Adipose tissue (tissue), 3 donors: ENCODE results near the gene CLC. TPM values are rescaled to one million over a fixed set of nuclear protein-coding genes. Genes with fewer than 3 reads are reported as not detected.
"Not testable (repeated sequence)": the region's sequence is repeated elsewhere in the genome, so short reads cannot be mapped to it uniquely, and the experiment has no call there.

Experiments
- H3K27ac ChIP-seq: one replicate; pipeline ENCODE4 v1.5.1; 2013; ENCODE audit warnings: low read depth, low read length
- whole genome bisulfite sequencing, 3 donors: extraction: QIAGEN DNeasy Blood & Tissue Kit; methylation state at CpG; one replicate each; pipeline ENCODE4 v1.1.7; 2013; 5-methylcytosine and 5-hydroxymethylcytosine counted together
- polyA plus RNA-seq, 3 donors: library from polyadenylated mRNA; stranded (reverse); fragments of 200-250 nt; gene quantifications; one replicate each; pipeline ENCODE4 v1.2.3, GENCODE V29; 2013
- donor health status: healthy with polysubstance abuse.
- donor health status: Bipolar disorder and iron deficiency.
- donor health status: healthy.

The CLC gene
- polyA plus RNA-seq, 3 donors, result 0.86 to 2.6 TPM; not detected in 1

GRCh38 chr19:39692166-39692565 lies 45.7 kb downstream of the CLC start:
- no peak overlapping the region for H3K27ac ChIP-seq
- 70 to 87% (median 82%) methylated on average over 3 of the region's 3 CpGs for WGBS, 3 donors

GRCh38 chr19:39688637-39689036 lies 49.2 kb downstream of the CLC start:
- 66 to 77% (median 75%) methylated on average over 4 of the region's 4 CpGs for WGBS, 3 donors
- not testable (repeated sequence) for H3K27ac ChIP-seq

DNA sequence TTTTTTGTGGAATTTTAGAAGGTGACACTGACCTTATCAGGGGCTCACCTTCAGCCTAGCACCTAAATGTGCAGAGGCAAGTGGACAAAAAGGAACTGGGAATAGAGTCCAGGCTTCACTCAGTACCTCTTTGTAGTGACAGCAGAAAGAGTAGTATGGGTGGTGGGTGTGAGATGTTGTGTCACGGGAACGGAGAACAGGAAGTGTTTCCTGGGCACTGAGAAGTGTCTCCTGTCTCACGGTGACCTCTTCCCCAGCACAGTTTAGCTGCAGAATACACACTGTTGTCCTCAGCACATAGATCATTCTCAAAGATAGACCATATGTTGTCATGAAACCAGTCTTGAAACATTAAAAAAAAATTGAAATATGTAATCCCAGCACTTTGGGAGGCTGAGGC lies 51.1 kb downstream of the CLC start:
- H3K27ac ChIP-seq, result no peak overlapping the region

DNA sequence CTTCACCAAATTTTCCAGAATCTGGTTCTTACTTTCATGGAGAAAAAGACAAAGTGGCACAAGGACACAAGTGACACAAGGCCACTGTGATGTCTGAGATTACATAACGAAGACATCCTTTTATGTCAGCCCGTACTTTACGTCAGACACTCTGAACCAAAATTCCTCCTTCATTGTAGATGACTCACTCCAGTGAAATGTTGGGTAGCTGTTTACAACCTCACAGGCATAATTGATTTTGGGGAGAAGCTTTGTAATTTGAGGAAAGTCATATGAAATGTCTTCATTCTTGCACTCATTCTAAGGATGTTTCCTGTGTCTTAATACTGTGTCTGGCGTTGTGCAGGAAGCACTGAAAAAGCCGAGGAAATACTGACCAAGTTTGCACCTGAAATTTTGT lies 53.6 kb downstream of the CLC start:
- 76 to 78% (median 76%) methylated on average over 5 of the region's 5 CpGs for WGBS, 3 donors
- H3K27ac ChIP-seq, result no peak overlapping the region

More for the DNA sequence above, 51.1 kb downstream of the CLC start:
- WGBS, 3 donors, result 50 to 84% (median 66%) methylated on average over 3 of the region's 3 CpGs

DNA sequence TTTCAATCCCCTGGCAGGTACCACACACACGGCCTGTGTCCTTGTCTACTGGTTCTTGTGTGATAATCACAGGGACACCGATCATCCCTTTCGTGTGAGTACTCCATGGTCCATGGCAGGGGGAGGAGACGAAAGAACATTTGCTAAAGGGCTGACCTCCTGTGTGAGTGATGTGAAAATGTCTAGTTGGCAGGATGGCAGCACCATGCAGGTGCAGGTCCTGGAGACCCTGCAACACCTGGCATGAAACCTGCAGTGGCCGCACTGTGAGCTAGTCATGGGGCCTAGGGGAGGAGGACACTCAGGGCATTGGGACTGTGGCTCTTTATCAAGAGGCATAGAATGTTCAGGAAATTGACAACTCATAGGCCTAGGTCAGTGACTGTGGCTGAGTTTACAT lies 56.4 kb downstream of the CLC start:
- 85 to 94% (median 92%) methylated on average over 5 of the region's 5 CpGs for WGBS, 3 donors
- no peak overlapping the region for H3K27ac ChIP-seq

Other genes starting within 250 kb of the CLC start
- gene DLL3, start 239.1 kb downstream of the CLC start, polyA plus RNA-seq, result not detected
- not detected for gene SELENOV, start 222.9 kb downstream of the CLC start, polyA plus RNA-seq
- 1 to 10 TPM in 2 of 3 donors, under 1 TPM in 1; 0.98 to 3.5 (median 1.2) TPM for gene EID2B, start 205.2 kb downstream of the CLC start, polyA plus RNA-seq
- gene EID2, start 197.9 kb downstream of the CLC start, polyA plus RNA-seq, result 10 to 100 TPM in 1 of 3 donors, 1 to 10 TPM in 2; 5.2 to 11.1 (median 9.2) TPM
- gene LGALS13, start 135.5 kb downstream of the CLC start, polyA plus RNA-seq, result not detected
- gene LGALS16, start 82.1 kb downstream of the CLC start, polyA plus RNA-seq, result not detected
- gene LGALS14, start 33.5 kb downstream of the CLC start, polyA plus RNA-seq, result not detected
- not detected for gene LEUTX, start 40.8 kb upstream of the CLC start, polyA plus RNA-seq
- gene DYRK1B, start 96.1 kb upstream of the CLC start, polyA plus RNA-seq, result 10 to 100 TPM in 1 of 3 donors, 1 to 10 TPM in 2; 5.4 to 16.4 (median 7.4) TPM
- gene FBL, start 108.3 kb upstream of the CLC start, polyA plus RNA-seq, result 100 to 1,000 TPM; 197 to 340 (median 229) TPM
- gene FCGBP, start 196.6 kb upstream of the CLC start, polyA plus RNA-seq, result 10 to 100 TPM in 1 of 3 donors, 1 to 10 TPM in 2; 2.5 to 16.7 (median 2.9) TPM
- gene PSMC4, start 233.1 kb upstream of the CLC start, polyA plus RNA-seq, result 10 to 100 TPM; 25.5 to 66.2 (median 51.3) TPM